CD4-positive, alpha-beta T cell treated with Interleukin-15 for 1 hour (primary cell): ENCODE measurements around the gene PLAAT5.
"Not testable (repeated sequence)": the region's sequence is repeated elsewhere in the genome, so short reads cannot be mapped to it uniquely, and the experiment has no call there.

ENCODE experiments used
- DNase-seq: peaks from one replicate; pipeline ENCODE4 v3.0.0-alpha.2; 2020

PLAAT5 gene

DNA sequence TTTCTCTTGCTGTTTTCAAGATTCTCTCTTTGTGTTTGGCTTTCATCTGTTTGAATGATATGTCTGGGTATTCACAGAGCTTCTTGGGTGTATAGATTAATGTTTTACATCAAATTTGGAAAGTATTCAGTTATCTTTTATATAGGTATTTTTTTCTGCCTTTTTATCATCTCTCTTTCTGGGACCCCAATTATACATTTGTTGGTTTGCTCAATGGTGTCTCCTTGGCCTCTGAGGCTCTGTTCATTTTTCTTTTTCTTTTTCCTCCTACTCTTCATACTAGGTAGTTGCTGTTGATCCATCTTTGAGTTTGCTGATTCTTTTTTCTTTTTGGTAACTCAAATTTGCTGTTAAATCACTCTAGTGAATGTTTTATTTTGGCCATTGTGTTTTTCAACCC lies 14.3 kb downstream of the PLAAT5 start:
- no peak for DNase-seq

DNA sequence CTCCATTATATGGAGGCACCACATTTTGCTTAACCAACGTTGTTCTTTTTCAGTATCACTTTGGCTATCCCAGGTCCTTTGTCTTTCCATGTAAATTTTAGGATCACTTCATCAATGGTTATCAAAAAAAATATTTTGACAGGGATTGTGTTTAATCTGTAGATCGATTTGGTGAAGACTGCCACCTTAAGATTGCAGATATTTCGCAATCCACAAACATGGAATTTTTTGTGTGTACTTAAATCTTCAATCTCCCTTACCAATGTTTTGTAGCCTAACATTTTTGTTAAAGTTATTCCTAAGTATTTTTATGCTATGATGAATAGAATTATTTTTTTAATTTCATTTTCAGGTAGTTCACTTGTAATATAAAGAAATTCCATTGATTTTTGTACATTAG lies 18.6 kb downstream of the PLAAT5 start:
- no peak for DNase-seq

DNA sequence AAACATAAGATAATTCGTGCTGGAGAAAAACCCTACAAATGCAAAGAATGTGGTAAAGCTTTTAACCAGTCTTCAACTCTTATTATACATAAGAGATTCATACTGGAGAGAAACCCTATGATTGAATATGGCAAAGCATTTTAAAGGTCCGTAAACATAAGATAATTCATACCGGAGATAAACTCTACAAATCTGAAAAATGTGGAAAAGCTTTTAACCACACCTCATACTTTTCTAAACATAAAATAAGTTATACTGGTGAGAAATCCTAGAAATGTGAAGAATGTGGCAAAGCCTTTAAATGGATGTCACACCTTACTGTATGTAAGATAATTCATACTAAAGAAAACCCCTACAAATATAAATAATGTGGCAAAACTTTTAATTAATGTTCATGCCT lies 20.7 kb downstream of the PLAAT5 start:
- DNase-seq, result no peak

DNA sequence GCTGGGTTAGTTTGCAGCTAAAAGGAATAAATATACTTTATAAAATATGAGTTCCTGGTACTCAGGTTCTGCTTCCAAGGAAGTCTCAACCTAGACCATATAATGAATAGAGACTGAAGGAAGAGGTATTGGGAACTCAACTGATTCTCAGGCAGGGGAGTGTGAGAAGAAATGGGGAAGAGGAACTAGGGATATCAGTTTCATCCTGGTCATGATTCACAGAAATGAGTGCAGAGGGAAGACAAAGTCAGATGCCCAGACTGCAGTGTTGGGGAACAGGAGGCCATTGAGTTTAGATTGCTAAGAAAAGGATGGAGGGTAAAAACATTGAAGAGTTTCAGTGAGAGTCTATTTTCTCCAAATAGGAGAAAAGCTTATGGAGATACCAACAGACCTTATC lies 28.8 kb downstream of the PLAAT5 start:
- DNase-seq, result no peak

DNA sequence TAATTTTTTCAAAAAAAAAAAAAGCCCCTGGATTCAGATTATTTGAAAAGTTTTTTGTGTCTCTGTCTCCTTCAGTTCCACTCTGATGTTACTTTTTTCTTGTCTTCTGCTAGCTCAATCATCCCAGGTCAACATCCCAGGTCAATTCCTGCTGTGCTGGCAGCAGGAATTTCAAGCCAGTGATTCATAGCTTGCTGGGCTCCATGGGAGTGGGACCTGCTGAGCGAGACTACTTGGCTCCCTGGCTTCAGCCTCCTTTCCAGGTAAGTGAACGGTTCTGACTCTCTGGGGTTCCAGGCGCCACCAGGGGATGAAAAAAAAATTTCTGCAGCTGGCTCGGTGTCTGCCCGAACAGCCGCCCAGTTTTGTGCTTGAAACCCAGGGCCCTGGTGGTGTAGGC lies 31.4 kb downstream of the PLAAT5 start:
- DNase-seq, result no peak

DNA sequence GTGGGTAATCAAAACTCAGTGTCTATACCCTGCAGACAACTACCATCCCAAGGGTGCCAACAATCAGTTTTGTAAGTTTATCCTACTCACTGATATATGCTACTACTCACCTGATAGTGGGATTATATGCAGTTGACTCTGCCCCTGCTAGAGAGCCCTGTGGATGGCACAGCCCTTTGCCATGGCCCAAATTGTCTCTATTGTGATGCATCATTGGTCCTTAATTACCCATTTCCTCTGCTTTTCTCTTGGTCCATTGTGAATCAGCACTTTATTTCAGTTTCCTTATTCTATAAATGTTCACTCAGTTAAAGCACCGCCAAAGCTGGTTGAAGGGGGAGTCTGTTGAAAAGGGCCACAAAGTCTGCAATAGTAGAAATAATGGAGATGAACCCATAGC lies 42.3 kb downstream of the PLAAT5 start:
- DNase-seq, result no peak

DNA sequence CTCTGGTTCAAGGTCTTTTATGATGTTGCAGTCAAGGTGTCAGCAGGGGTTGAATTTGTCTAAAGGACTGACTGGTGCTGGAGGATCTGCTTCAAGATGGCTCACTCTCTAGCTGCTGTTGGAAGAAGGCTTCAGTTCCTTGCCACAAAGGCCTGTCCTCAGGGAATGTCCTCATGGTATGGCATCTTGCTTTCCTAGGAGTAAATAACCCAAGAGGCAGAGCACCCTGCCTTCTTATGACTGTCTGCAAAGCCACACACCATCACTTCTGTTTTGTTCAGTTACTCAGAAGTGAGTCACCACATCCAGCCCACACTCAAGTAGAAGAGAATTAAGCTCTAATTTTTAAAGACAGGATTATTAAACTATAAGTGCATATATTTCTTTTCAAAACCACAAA lies 45.2 kb downstream of the PLAAT5 start:
- no peak for DNase-seq

DNA sequence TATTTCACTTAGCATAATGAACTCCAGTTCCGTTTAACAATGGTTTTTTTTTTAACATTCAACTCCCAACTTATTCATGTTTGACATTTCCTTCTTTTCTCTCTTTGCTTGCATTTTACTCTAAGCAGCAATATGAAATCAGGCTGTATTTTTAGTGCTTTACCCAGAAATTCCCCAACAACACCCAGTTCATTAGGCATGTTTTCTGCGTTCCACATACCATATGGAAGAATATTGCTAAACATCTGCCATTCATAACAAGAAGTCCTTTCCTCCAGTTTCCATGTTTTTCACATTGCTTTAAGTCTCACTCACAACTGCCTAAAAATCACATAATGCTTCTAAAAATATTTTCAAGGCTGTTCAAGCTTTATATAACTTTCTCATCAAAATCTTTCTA lies 45.8 kb downstream of the PLAAT5 start:
- no peak for DNase-seq

DNA sequence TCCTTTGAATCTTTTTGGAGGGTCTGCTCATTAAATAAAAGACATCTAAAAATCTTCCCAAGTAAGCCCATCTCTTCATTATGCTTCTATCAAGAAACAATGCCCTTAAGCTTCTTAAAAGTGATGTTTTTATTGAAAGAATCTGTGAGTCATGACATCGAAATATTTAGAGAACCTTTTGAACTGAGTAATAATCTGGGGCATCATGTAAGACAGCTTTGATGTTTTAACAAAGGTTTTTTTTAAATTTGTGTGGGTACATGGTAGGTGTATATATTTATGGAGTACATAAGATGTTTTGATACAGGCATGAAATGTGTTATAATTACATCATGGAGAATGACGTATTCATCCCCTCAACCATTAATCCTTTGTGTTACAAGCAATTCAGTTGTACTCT lies 46.8 kb downstream of the PLAAT5 start:
- no peak for DNase-seq

DNA sequence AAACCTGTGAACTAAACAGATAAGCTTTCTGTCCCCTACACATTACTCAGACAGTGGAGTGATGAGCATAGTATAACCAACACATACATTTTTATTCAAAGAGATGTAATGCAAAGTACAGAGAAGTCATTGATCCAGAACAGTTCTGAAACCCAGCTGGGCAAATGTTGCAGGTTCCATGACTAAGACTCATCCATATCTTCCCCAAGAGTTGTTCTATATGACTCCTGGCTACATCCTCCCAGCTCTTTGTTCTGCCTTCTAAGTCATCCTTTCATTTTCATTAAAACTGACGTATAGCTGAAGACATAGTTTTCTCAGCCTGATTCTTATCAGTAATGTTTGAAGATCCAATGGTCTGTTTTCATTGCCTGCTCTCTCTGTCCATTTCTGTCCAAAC lies 47.3 kb downstream of the PLAAT5 start:
- DNase-seq, result no peak

DNA sequence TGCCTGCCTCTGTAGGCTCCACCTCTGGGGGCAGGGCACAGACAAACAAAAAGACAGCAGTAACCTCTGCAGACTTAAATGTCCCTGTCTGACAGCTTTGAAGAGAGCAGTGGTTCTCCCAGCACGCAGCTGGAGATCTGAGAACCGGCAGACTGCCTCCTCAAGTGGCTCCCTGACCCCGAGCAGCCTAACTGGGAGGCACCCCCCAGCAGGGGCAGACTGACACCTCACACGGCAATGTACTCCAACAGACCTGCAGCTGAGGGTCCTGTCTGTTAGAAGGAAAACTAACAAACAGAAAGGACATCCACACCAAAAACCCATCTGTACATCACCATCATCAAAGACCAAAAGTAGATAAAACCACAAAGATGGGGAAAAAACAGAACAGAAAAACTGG lies 55.1 kb downstream of the PLAAT5 start:
- not testable (repeated sequence) for DNase-seq

DNA sequence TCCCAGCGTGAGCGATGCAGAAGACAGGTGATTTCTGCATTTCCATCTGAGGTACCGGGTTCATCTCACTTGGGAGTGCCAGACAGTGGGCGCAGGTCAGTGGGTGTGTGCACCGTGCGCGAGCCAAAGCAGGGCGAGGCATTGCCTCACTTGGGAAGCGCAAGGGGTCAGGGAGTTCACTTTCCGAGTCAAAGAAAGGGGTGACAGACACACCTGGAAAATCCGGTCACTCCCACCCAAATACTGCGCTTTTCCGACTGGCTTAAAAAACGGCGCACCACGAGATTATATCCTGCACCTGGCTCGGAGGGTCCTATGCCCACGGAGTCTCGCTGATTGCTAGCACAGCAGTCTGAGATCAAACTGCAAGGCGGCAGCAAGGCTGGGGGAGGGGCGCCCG lies 55.6 kb downstream of the PLAAT5 start:
- DNase-seq, result not testable (repeated sequence)

DNA sequence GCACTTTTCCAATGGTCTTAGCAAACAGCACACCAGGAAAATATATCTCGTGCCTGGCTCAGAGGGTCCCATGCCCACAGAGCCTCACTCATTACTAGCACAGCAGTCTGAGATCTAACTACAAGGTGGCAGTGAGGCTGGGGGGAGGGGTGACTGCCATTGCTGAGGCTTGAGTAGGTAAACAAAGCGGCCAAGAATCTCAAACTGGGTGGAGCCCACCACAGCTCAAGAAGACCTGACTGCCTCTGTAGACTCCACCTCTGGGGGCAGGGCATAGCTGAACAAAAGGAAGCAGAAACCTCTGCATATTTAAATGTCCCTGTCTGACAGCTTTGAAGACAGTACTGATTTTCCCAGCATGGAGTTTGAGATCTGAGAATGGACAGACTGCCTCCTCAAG lies 60.2 kb downstream of the PLAAT5 start:
- not testable (repeated sequence) for DNase-seq

DNA sequence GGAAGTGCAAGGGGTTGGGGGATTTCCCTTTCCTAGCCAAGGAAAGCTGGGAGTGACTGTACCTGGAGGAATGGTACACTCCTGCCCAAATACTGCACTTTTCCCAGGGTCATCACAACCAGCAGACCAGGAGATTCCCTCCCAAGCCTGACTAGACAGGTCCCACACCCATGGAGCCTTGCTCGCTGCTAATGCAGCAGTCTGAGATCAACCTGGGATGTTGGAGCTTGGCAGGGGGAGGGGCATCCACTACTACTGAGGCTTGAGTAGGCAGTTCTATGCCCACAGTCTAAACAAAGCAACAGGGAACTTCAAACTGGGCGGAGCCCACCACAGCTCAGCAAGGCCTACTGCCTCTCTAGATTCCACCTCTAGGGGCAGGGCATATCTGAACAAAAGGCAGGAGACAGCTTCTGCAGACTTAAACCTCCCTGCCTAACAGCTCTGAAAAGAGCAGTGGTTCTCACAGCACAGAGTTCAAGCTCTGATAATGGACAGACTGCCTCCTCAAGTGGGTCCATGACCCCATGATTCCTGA lies 62.9 kb downstream of the PLAAT5 start:
- no peak for DNase-seq

DNA sequence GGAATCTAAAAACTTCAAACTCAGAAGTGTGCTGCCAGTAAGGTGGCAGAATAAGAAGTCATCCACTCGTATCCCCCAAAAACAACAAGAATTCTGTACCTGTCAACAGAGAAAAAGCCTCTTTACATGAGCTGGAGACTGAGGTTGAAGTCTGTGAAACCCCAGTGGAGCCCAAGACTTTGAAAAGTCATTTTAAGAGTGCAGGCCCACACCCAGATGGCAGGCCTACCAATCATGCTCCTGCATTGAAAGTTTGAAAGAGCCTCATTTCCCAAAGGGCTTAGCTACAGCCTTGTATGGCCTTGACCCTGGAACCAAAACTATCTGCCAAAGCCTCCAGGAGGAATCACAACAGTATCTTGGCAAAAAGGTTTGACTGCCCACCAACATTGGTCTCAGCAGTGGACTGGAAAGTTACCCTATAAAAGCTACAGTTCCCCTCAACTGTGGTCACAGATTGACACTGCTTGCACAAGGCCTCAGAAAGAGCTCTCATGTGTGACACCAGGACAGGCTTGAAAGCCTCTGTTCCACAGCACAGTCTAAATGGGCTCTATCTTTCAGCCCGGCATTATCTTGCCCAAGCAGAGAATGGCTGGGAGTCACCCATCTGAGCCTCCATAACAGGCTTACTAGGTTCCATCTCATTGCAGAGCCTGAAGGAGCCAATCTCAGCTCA lies 73.7 kb downstream of the PLAAT5 start:
- DNase-seq, result no peak
